GM23338 (cell line): ENCODE results near the gene AGAP1. TPM values are rescaled to one million over a fixed set of nuclear protein-coding genes. Genes with fewer than 3 reads are reported as not detected.

Experiments used
- ATAC-seq: fragments of 200-7000 bp; cut with Tn5 transposase; 3 replicates; pipeline ENCODE4 v1.9.1; 2020
- DNase-seq: peaks from one replicate; pipeline ENCODE4 v3.0.0-alpha.2; 2015; ENCODE audit warnings: low spot score
- H2AFZ ChIP-seq: fragments of 200-600 bp; sonication (generic); 2 replicates; pipeline ENCODE4 v1.8.0; 2016; ENCODE audit warnings: antibody characterized with exemption, mild to moderate bottlenecking, moderate library complexity
- H3F3A ChIP-seq: fragments of 200-600 bp; sonication (generic); replicated peaks from 2 replicates; pipeline ENCODE4 v1.8.0; 2017; ENCODE audit warnings: antibody characterized with exemption, mixed run types, low read depth
- H3K27ac ChIP-seq: fragments of 200-600 bp; sonication (generic); 2 replicates; pipeline ENCODE4 v1.6.1; 2016; ENCODE audit warnings: low read depth
- H3K27me3 ChIP-seq: fragments of 200-600 bp; sonication (generic); 2 replicates; pipeline ENCODE4 v1.8.0; 2016; ENCODE audit warnings: mild to moderate bottlenecking, mixed run types, moderate library complexity; ENCODE audit not compliant: insufficient read depth
- H3K36me3 ChIP-seq: fragments of 200-600 bp; sonication (generic); 2 replicates; pipeline ENCODE4 v1.8.0; 2016; ENCODE audit warnings: mild to moderate bottlenecking; ENCODE audit not compliant: insufficient read depth
- H3K4me1 ChIP-seq: fragments of 200-600 bp; sonication (generic); 2 replicates; pipeline ENCODE4 v1.8.0; 2016; ENCODE audit warnings: mild to moderate bottlenecking, moderate library complexity; ENCODE audit not compliant: insufficient read depth
- H3K4me2 ChIP-seq: fragments of 200-600 bp; sonication (generic); 2 replicates; pipeline ENCODE4 v1.7.1; 2017; ENCODE audit warnings: mixed run types
- H3K4me3 ChIP-seq: fragments of 200-600 bp; sonication (generic); 2 replicates; pipeline ENCODE4 v1.6.1; 2016; ENCODE audit warnings: mixed run types
- H3K79me2 ChIP-seq: fragments of 200-600 bp; sonication (generic); replicated peaks from 2 replicates; pipeline ENCODE4 v1.8.0; 2017; ENCODE audit warnings: mild to moderate bottlenecking; ENCODE audit not compliant: insufficient read depth
- H3K9me2 ChIP-seq: fragments of 200-600 bp; sonication (generic); 2 replicates; pipeline ENCODE4 v1.8.0; 2017; ENCODE audit not compliant: insufficient read depth
- H4K20me1 ChIP-seq: fragments of 200-600 bp; sonication (generic); replicated peaks from 2 replicates; pipeline ENCODE4 v1.8.0; 2017; ENCODE audit warnings: mild to moderate bottlenecking; ENCODE audit not compliant: insufficient read depth
- H3K27ac Mint-ChIP-seq: 2 replicates; pipeline ENCODE4 v1.8.0; 2020; ENCODE audit warnings: inconsistent platforms, mild to moderate bottlenecking, moderate library complexity, mixed read lengths
- H3K27me3 Mint-ChIP-seq: 3 replicates; pipeline ENCODE4 v1.8.0; 2022; ENCODE audit warnings: low read depth, mild to moderate bottlenecking, moderate library complexity, mixed read lengths, inconsistent platforms; ENCODE audit not compliant: insufficient read depth, poor library complexity
- H3K36me3 Mint-ChIP-seq: 3 replicates; pipeline ENCODE4 v1.8.0; 2021; ENCODE audit warnings: low read depth, mild to moderate bottlenecking, inconsistent platforms, moderate library complexity, mixed read lengths
- H3K4me1 Mint-ChIP-seq: 3 replicates; pipeline ENCODE4 v1.8.0; 2020; ENCODE audit warnings: mild to moderate bottlenecking, inconsistent platforms, mixed read lengths
- H3K4me3 Mint-ChIP-seq: 3 replicates; pipeline ENCODE4 v1.8.0; 2021; ENCODE audit warnings: moderate library complexity, mild to moderate bottlenecking, inconsistent platforms, mixed read lengths
- H3K9me3 Mint-ChIP-seq: 3 replicates; pipeline ENCODE4 v1.8.0; 2020; ENCODE audit warnings: moderate library complexity, mild to moderate bottlenecking, inconsistent platforms, mixed read lengths
- CREB1 ChIP-seq: fragments of 250-450 bp; sonication (Bioruptor Pico); IDR thresholded peaks from 2 replicates; pipeline ENCODE4 v1.5.0; 2020; ENCODE audit warnings: low read depth, mild to moderate bottlenecking, moderate library complexity
- EZH2phosphoT487 ChIP-seq: fragments of 200-600 bp; sonication (generic); IDR thresholded peaks from one replicate; pipeline ENCODE4 v1.8.1; 2018; ENCODE audit warnings: antibody characterized with exemption; ENCODE audit not compliant: unreplicated experiment
- JUNB ChIP-seq: IDR thresholded peaks from one replicate; pipeline ENCODE4 v1.6.1; 2016; ENCODE audit warnings: antibody characterized with exemption; ENCODE audit not compliant: unreplicated experiment
- NANOG ChIP-seq: IDR thresholded peaks from 2 replicates; pipeline ENCODE4 v1.6.1; 2016; ENCODE audit warnings: antibody characterized with exemption, borderline replicate concordance
- POLR2AphosphoS5 ChIP-seq: IDR thresholded peaks from 2 replicates; pipeline ENCODE4 v1.6.1; 2016; ENCODE audit warnings: antibody characterized with exemption, low read depth
- STAT1 ChIP-seq: IDR thresholded peaks from one replicate; pipeline ENCODE4 v1.6.1; 2016; ENCODE audit warnings: antibody characterized with exemption; ENCODE audit not compliant: unreplicated experiment
- ZNF114 ChIP-seq: fragments of 250-450 bp; sonication (Bioruptor Pico); IDR thresholded peaks from 2 replicates; pipeline ENCODE4 v1.5.0; 2020; ENCODE audit warnings: mild to moderate bottlenecking, moderate library complexity
- ZNF331 ChIP-seq: fragments of 250-450 bp; sonication (Bioruptor Pico); IDR thresholded peaks from 2 replicates; pipeline ENCODE4 v1.5.0; 2020; ENCODE audit warnings: low read depth, mild to moderate bottlenecking, moderate library complexity
- polyA plus RNA-seq: library from polyadenylated mRNA; unstranded; fragments of >200 nt; fragmentation: Nextera tagmentation; extraction: Ambion mirVana; gene quantifications from 2 replicates; pipeline ENCODE4 v1.2.1, GENCODE V29; 2016
- total RNA-seq: library from RNA; depleted of rRNA; stranded (reverse); fragments of >200 nt; shearing (Covaris generic); gene quantifications from 2 replicates; pipeline ENCODE4 v1.2.3, GENCODE V29; 2014
- TF ChIP-seq, protein P1 (sequence below), 2 experiments: fragments of 200-600 bp in 1 of 2; sonication (generic) in 1 of 2; conservative IDR thresholded peaks; 2 replicates each; pipeline versions ENCODE4 v1.5.1 to v1.6.1; 2016 to 2017; ENCODE audit warnings: antibody characterized with exemption in 2 of 2, low read depth in 2 of 2, mild to moderate bottlenecking in 2 of 2, moderate library complexity in 1 of 2
- TF ChIP-seq, protein P2 (sequence below): fragments of 250-450 bp; sonication (Bioruptor Pico); IDR thresholded peaks from 2 replicates; pipeline ENCODE4 v1.5.0; 2020; ENCODE audit warnings: mild to moderate bottlenecking, moderate library complexity
- TF ChIP-seq, protein P3 (sequence below): IDR thresholded peaks from 2 replicates; pipeline ENCODE4 v1.6.1; 2016; ENCODE audit warnings: antibody characterized with exemption
- TF ChIP-seq, protein P4 (sequence below): IDR thresholded peaks from one replicate; pipeline ENCODE4 v1.6.1; 2018; ENCODE audit warnings: antibody characterized with exemption; ENCODE audit not compliant: unreplicated experiment

AGAP1 gene
- total and polyA plus RNA-seq, 2 experiments from 2014 or later: 13.3 to 27.9 TPM

DNA sequence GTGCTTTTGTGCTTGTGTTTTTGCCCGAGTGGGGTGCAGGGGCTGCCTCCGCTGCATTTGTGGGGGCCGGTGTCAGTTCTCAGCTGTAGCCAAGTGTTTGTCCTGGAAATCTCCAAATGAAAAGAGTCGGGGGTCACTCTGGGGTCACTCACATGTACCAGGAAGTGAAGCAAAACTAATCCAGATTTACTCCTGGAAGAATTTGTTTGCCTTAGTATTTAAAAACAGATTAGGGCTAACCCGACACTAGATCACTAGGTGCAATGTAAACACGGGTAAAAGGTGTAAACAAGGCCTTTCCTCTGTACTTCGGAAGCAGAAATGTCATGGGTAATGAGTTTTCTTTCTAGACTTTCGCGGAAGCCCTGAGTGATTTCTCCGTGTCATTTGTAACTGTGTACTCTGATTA lies 624.0 kb downstream of the AGAP1 start (continued):
- no peak for TF ChIP-seq POLR2AphosphoS5

DNA sequence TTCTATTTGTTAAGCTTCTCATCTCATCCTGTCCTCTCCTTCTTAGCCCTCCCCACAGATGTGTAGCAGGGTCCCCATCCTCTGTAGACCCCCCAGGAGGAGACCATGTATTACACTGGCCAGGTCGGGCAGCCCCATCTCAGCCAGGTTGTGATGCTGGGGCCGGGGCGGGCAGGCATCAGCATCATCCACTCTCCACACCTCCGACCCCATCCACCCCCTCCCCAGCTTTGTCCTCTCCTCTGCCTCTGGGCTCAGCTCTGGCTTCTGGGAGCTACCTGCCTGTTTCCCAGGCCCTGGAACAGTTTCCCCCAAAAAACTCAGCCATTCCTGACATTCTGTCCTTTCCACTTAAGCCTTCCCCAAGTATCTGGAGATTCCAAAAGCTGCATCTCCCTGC lies 625.2 kb downstream of the AGAP1 start:
- no peaks in the 10 kb centered on the region; the same call in 2 of the 3 replicates for H3K9me3 Mint-ChIP-seq
- H3K27ac Mint-ChIP-seq: no peak overlapping the region
- no peak; the same call in 2 of the 3 replicates for ATAC-seq

More for the DNA sequence above, 625.2 kb downstream of the AGAP1 start:
- H4K20me1 ChIP-seq: peaks cover 8% of the 10 kb centered on the region; the same call in 1 of the 2 replicates
- H3K4me1 ChIP-seq: peaks cover 16% of the 10 kb centered on the region; the same call in 1 of the 2 replicates
- H3K4me3 ChIP-seq: no peak overlapping the region
- Mint-ChIP-seq H3K4me1 (peaks cover 41% of the 10 kb centered on the region), H3K4me3 (no peak overlapping the region), H3K27me3 (peaks cover 25% of the 10 kb centered on the region), H3K36me3 (no peaks in the 10 kb centered on the region)
- H3K36me3 ChIP-seq: no peaks in the 10 kb centered on the region
- no peaks in the 10 kb centered on the region for H3K9me2 ChIP-seq
- no peaks in the 10 kb centered on the region for H3F3A ChIP-seq
- no peak for TF ChIP-seq JUNB
- TF ChIP-seq CREB1 (CRISPR knock-in tag): no peak
- TF ChIP-seq, protein P1, sequence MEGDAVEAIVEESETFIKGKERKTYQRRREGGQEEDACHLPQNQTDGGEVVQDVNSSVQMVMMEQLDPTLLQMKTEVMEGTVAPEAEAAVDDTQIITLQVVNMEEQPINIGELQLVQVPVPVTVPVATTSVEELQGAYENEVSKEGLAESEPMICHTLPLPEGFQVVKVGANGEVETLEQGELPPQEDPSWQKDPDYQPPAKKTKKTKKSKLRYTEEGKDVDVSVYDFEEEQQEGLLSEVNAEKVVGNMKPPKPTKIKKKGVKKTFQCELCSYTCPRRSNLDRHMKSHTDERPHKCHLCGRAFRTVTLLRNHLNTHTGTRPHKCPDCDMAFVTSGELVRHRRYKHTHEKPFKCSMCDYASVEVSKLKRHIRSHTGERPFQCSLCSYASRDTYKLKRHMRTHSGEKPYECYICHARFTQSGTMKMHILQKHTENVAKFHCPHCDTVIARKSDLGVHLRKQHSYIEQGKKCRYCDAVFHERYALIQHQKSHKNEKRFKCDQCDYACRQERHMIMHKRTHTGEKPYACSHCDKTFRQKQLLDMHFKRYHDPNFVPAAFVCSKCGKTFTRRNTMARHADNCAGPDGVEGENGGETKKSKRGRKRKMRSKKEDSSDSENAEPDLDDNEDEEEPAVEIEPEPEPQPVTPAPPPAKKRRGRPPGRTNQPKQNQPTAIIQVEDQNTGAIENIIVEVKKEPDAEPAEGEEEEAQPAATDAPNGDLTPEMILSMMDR (conservative IDR thresholded peaks at IDR 0.05; ENCODE audit: low read depth in 2 of 2): no peak
- TF ChIP-seq POLR2AphosphoS5: no peak
- no peak for TF ChIP-seq EZH2phosphoT487
- no peak for TF ChIP-seq STAT1
- TF ChIP-seq, protein P2, sequence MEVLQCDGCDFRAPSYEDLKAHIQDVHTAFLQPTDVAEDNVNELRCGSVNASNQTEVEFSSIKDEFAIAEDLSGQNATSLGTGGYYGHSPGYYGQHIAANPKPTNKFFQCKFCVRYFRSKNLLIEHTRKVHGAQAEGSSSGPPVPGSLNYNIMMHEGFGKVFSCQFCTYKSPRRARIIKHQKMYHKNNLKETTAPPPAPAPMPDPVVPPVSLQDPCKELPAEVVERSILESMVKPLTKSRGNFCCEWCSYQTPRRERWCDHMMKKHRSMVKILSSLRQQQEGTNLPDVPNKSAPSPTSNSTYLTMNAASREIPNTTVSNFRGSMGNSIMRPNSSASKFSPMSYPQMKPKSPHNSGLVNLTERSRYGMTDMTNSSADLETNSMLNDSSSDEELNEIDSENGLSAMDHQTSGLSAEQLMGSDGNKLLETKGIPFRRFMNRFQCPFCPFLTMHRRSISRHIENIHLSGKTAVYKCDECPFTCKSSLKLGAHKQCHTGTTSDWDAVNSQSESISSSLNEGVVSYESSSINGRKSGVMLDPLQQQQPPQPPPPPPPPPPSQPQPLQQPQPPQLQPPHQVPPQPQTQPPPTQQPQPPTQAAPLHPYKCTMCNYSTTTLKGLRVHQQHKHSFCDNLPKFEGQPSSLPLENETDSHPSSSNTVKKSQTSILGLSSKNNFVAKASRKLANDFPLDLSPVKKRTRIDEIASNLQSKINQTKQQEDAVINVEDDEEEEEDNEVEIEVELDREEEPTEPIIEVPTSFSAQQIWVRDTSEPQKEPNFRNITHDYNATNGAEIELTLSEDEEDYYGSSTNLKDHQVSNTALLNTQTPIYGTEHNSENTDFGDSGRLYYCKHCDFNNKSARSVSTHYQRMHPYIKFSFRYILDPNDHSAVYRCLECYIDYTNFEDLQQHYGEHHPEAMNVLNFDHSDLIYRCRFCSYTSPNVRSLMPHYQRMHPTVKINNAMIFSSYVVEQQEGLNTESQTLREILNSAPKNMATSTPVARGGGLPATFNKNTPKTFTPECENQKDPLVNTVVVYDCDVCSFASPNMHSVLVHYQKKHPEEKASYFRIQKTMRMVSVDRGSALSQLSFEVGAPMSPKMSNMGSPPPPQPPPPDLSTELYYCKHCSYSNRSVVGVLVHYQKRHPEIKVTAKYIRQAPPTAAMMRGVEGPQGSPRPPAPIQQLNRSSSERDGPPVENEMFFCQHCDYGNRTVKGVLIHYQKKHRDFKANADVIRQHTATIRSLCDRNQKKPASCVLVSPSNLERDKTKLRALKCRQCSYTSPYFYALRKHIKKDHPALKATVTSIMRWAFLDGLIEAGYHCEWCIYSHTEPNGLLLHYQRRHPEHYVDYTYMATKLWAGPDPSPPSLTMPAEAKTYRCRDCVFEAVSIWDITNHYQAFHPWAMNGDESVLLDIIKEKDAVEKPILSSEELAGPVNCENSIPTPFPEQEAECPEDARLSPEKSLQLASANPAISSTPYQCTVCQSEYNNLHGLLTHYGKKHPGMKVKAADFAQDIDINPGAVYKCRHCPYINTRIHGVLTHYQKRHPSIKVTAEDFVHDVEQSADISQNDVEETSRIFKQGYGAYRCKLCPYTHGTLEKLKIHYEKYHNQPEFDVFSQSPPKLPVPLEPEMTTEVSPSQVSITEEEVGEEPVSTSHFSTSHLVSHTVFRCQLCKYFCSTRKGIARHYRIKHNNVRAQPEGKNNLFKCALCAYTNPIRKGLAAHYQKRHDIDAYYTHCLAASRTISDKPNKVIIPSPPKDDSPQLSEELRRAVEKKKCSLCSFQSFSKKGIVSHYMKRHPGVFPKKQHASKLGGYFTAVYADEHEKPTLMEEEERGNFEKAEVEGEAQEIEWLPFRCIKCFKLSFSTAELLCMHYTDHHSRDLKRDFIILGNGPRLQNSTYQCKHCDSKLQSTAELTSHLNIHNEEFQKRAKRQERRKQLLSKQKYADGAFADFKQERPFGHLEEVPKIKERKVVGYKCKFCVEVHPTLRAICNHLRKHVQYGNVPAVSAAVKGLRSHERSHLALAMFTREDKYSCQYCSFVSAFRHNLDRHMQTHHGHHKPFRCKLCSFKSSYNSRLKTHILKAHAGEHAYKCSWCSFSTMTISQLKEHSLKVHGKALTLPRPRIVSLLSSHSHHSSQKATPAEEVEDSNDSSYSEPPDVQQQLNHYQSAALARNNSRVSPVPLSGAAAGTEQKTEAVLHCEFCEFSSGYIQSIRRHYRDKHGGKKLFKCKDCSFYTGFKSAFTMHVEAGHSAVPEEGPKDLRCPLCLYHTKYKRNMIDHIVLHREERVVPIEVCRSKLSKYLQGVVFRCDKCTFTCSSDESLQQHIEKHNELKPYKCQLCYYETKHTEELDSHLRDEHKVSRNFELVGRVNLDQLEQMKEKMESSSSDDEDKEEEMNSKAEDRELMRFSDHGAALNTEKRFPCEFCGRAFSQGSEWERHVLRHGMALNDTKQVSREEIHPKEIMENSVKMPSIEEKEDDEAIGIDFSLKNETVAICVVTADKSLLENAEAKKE (CRISPR knock-in tag): no peak
- TF ChIP-seq, protein P3, sequence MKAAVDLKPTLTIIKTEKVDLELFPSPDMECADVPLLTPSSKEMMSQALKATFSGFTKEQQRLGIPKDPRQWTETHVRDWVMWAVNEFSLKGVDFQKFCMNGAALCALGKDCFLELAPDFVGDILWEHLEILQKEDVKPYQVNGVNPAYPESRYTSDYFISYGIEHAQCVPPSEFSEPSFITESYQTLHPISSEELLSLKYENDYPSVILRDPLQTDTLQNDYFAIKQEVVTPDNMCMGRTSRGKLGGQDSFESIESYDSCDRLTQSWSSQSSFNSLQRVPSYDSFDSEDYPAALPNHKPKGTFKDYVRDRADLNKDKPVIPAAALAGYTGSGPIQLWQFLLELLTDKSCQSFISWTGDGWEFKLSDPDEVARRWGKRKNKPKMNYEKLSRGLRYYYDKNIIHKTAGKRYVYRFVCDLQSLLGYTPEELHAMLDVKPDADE: no peak
- TF ChIP-seq, protein P4, sequence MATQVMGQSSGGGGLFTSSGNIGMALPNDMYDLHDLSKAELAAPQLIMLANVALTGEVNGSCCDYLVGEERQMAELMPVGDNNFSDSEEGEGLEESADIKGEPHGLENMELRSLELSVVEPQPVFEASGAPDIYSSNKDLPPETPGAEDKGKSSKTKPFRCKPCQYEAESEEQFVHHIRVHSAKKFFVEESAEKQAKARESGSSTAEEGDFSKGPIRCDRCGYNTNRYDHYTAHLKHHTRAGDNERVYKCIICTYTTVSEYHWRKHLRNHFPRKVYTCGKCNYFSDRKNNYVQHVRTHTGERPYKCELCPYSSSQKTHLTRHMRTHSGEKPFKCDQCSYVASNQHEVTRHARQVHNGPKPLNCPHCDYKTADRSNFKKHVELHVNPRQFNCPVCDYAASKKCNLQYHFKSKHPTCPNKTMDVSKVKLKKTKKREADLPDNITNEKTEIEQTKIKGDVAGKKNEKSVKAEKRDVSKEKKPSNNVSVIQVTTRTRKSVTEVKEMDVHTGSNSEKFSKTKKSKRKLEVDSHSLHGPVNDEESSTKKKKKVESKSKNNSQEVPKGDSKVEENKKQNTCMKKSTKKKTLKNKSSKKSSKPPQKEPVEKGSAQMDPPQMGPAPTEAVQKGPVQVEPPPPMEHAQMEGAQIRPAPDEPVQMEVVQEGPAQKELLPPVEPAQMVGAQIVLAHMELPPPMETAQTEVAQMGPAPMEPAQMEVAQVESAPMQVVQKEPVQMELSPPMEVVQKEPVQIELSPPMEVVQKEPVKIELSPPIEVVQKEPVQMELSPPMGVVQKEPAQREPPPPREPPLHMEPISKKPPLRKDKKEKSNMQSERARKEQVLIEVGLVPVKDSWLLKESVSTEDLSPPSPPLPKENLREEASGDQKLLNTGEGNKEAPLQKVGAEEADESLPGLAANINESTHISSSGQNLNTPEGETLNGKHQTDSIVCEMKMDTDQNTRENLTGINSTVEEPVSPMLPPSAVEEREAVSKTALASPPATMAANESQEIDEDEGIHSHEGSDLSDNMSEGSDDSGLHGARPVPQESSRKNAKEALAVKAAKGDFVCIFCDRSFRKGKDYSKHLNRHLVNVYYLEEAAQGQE: no peak
- TF ChIP-seq NANOG: no peak
- TF ChIP-seq ZNF331 (CRISPR knock-in tag): no peak
- no peak for TF ChIP-seq ZNF114 (CRISPR knock-in tag)
- no peak overlapping the region for H2AFZ ChIP-seq
- peaks cover 10% of the 10 kb centered on the region; the same call in 1 of the 2 replicates for H3K27me3 ChIP-seq
- no peak overlapping the region for H3K27ac ChIP-seq
- no peak for DNase-seq
- H3K79me2 ChIP-seq: no peaks in the 10 kb centered on the region
- no peak overlapping the region for H3K4me2 ChIP-seq
